Osteoblast (primary cell): ENCODE results near the gene WNT7B. TPM values are rescaled to one million over a fixed set of nuclear protein-coding genes. Genes with fewer than 3 reads are reported as not detected.

ENCODE experiments used
- DNase-seq: peaks from one replicate; pipeline ENCODE4 v3.0.0; 2011; ENCODE audit warnings: low spot score, mixed read lengths; ENCODE audit not compliant: insufficient read length; ENCODE audit errors: missing footprints
- H2AFZ ChIP-seq: 2 replicates; pipeline ENCODE4 v1.6.0; 2011; ENCODE audit warnings: mild to moderate bottlenecking, low read length
- H3K27ac ChIP-seq: 2 replicates; pipeline ENCODE4 v1.5.1; 2011; ENCODE audit warnings: mild to moderate bottlenecking, low read depth, low read length, moderate library complexity
- H3K27me3 ChIP-seq: 2 replicates; pipeline ENCODE4 v1.6.0; 2012; ENCODE audit warnings: mild to moderate bottlenecking, control low read depth, inconsistent platforms, low read length, moderate library complexity; ENCODE audit not compliant: insufficient read depth
- H3K36me3 ChIP-seq: 2 replicates; pipeline ENCODE4 v1.5.1; 2011; ENCODE audit warnings: mild to moderate bottlenecking, low read length, control low read depth, moderate library complexity; ENCODE audit not compliant: insufficient read depth
- H3K4me1 ChIP-seq: 2 replicates; pipeline ENCODE4 v1.5.1; 2011; ENCODE audit warnings: mild to moderate bottlenecking, low read length, control low read depth, moderate library complexity; ENCODE audit not compliant: insufficient read depth
- H3K4me2 ChIP-seq: 2 replicates; pipeline ENCODE4 v1.6.0; 2011; ENCODE audit warnings: mild to moderate bottlenecking, low read length; ENCODE audit not compliant: insufficient read depth
- H3K4me3 ChIP-seq: fragments of 200-600 bp; sonication (generic); 3 replicates; pipeline ENCODE4 v1.5.1; 2012; ENCODE audit warnings: mild to moderate bottlenecking, low read length, inconsistent platforms; ENCODE audit not compliant: insufficient read depth
- H3K79me2 ChIP-seq: 2 replicates; pipeline ENCODE4 v1.6.0; 2012; ENCODE audit warnings: mild to moderate bottlenecking, low read length, control low read depth, inconsistent platforms; ENCODE audit not compliant: insufficient read depth
- H3K9me3 ChIP-seq: 2 replicates; pipeline ENCODE4 v1.5.1; 2011; ENCODE audit warnings: low read depth, low read length, control low read depth
- H4K20me1 ChIP-seq: 2 replicates; pipeline ENCODE4 v1.6.0; 2012; ENCODE audit warnings: mild to moderate bottlenecking, low read length, control low read depth; ENCODE audit not compliant: insufficient read depth
- CTCF ChIP-seq: IDR thresholded peaks from 2 replicates; pipeline ENCODE4 v1.5.1; 2011; ENCODE audit warnings: mild to moderate bottlenecking, low read depth, low read length, moderate library complexity; ENCODE audit errors: extremely low read depth
- total RNA-seq: library from RNA; depleted of rRNA; stranded (reverse); fragments of >200 nt; gene quantifications from 2 replicates; pipeline ENCODE4 v1.2.3, GENCODE V29; 2012

WNT7B gene
- total RNA-seq, 1 donor = not detected

- H3K9me3 ChIP-seq = no peaks in the 10 kb centered on the region
- no peak overlapping the region for H3K4me2 ChIP-seq
- no peak for DNase-seq
- TF ChIP-seq CTCF = no peak
- H3K4me3 ChIP-seq = no peak overlapping the region
- H3K36me3 ChIP-seq = no peaks in the 10 kb centered on the region
- no peaks in the 10 kb centered on the region for H3K27me3 ChIP-seq
- peaks cover 5% of the 10 kb centered on the region for H3K79me2 ChIP-seq
- H2AFZ ChIP-seq = no peak overlapping the region
- peaks cover 4% of the 10 kb centered on the region for H3K4me1 ChIP-seq
- no peaks in the 10 kb centered on the region for H4K20me1 ChIP-seq
- no peak overlapping the region for H3K27ac ChIP-seq
Observed at GRCh38 chr22:46019351-46019750, 42.4 kb upstream of the WNT7B start.

DNA sequence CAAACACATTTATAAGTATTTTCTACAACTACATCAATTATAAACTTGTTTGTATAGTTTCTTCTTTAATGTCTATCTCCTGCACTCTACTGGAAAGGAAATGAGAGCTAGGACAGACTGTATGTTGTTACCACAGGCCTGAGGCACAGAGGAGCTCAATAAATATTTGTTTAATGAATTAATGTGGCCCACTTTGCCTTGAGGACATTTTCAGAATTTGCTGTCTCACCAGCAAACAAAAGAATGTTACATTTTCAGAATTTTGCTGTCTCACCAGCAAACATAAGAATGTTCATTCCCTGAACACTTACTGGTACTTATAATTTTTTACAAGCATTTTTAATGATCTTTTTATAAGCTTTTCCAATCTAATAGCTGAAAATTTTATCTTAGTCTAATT, 41.9 kb upstream of the WNT7B start:
- Histone ChIP-seq H2AFZ (no peak overlapping the region), H4K20me1 (no peaks in the 10 kb centered on the region), H3K4me2 (no peak overlapping the region), H3K27me3 (no peaks in the 10 kb centered on the region), H3K4me1 (peaks cover 8% of the 10 kb centered on the region), H3K27ac (no peak overlapping the region), H3K4me3 (no peak overlapping the region), H3K79me2 (peaks cover 9% of the 10 kb centered on the region), H3K36me3 (no peaks in the 10 kb centered on the region), H3K9me3 (no peaks in the 10 kb centered on the region)
- peak; percentile 57 for DNase-seq
- no peak for TF ChIP-seq CTCF

GRCh38 chr22:46017166-46017565, 40.2 kb upstream of the WNT7B start:
- peaks cover 22% of the 10 kb centered on the region for H3K79me2 ChIP-seq
- H3K9me3 ChIP-seq = no peaks in the 10 kb centered on the region
- H3K27ac ChIP-seq = no peak overlapping the region
- no peak overlapping the region for H2AFZ ChIP-seq
- TF ChIP-seq CTCF = no peak
- no peak overlapping the region for H3K4me2 ChIP-seq
- no peaks in the 10 kb centered on the region for H3K27me3 ChIP-seq
- no peak overlapping the region for H3K4me3 ChIP-seq
- DNase-seq = no peak
- no peaks in the 10 kb centered on the region for H3K36me3 ChIP-seq
- H3K4me1 ChIP-seq = peaks cover 14% of the 10 kb centered on the region
- no peaks in the 10 kb centered on the region for H4K20me1 ChIP-seq

- peak; percentile 99 for DNase-seq
- peak overlapping the region; percentile 94 for H3K4me2 ChIP-seq
- peaks cover 31% of the 10 kb centered on the region for H3K79me2 ChIP-seq
- H4K20me1 ChIP-seq = no peaks in the 10 kb centered on the region
- peak overlapping the region; percentile 97 for H3K27ac ChIP-seq
- peaks cover 29% of the 10 kb centered on the region for H3K4me1 ChIP-seq
- peak overlapping the region; percentile 80 for H3K4me3 ChIP-seq
- peaks cover 4% of the 10 kb centered on the region for H3K9me3 ChIP-seq
- no peaks in the 10 kb centered on the region for H3K36me3 ChIP-seq
- peak; percentile 73 for TF ChIP-seq CTCF
- H3K27me3 ChIP-seq = no peaks in the 10 kb centered on the region
- peak overlapping the region; percentile 84 for H2AFZ ChIP-seq
Observed at GRCh38 chr22:46013460-46014416, 36.8 kb upstream of the WNT7B start.
